BLaER1 treated with 17β-estradiol and CSF1 and Interleukin-3, amounts not matched to agents 10 nM and 100 nM (cell line): ENCODE data around the gene IGSF1.

Source experiments
- H3K27ac ChIP-seq, 11 experiments: shearing (Covaris generic); formaldehyde crosslinking; 2 replicates each; pipeline ENCODE4 v1.8.1; 2022
- H3K27me3 ChIP-seq, 11 experiments: shearing (Covaris generic); formaldehyde crosslinking; 2 replicates each; pipeline ENCODE4 v1.8.1; 2022
- H3K36me3 ChIP-seq, 11 experiments: shearing (Covaris generic); formaldehyde crosslinking; 2 replicates each; pipeline ENCODE4 v1.8.1; 2022
- H3K4me1 ChIP-seq, 10 experiments: shearing (Covaris generic); formaldehyde crosslinking; 2 replicates each; pipeline ENCODE4 v1.8.1; 2022
- H3K4me2 ChIP-seq, 11 experiments: shearing (Covaris generic); formaldehyde crosslinking; 2 replicates each; pipeline ENCODE4 v1.8.1; 2022
- H3K4me3 ChIP-seq, 10 experiments: shearing (Covaris generic); formaldehyde crosslinking; 2 replicates each; pipeline ENCODE4 v1.8.1; 2022
- H3K9ac ChIP-seq, 11 experiments: shearing (Covaris generic); formaldehyde crosslinking; 2 replicates each; pipeline ENCODE4 v1.8.1; 2022
- H3K9me3 ChIP-seq, 11 experiments: shearing (Covaris generic); formaldehyde crosslinking; replicated peaks in 1 of 11; 2 replicates each; pipeline ENCODE4 v1.8.1; 2022
- H4K20me1 ChIP-seq, 11 experiments: shearing (Covaris generic); formaldehyde crosslinking; 2 replicates each; pipeline ENCODE4 v1.8.1; 2022
- Cebpa-rat ChIP-seq, 11 experiments: shearing (Covaris generic); IDR thresholded peaks; 2 replicates each; pipeline ENCODE4 v1.8.1; 2022

The IGSF1 gene

GRCh38 chrX:131305926-131306325, 16.8 kb upstream of the IGSF1 start:
- Histone ChIP-seq H3K4me3 (no peak overlapping the region), H3K9me3 (no peaks in the 10 kb centered on the region; a peak in 1 of 22 replicates), H3K4me1 (0 out of 20 replicates have a peak, but pooled peaks cover 0 to 3% (median 0%) of the 10 kb centered on the region in 10 experiments), H3K27me3 (peaks cover 78 to 98% (median 95%) of the 10 kb centered on the region in 11 experiments), H3K9ac (no peak overlapping the region), H4K20me1 (no peaks in the 10 kb centered on the region), H3K36me3 (no peaks in the 10 kb centered on the region), H3K27ac (no peak overlapping the region), H3K4me2 (no peak overlapping the region)
- no peak for TF ChIP-seq Cebpa-rat (IDR thresholded peaks at IDR 0.05)

- peaks cover 92 to 100% (median 100%) of the 10 kb centered on the region in 11 experiments for H3K27me3 ChIP-seq
- no peaks in the 10 kb centered on the region for H4K20me1 ChIP-seq
- H3K27ac ChIP-seq, result no peak overlapping the region
- no peak overlapping the region for H3K4me2 ChIP-seq
- TF ChIP-seq Cebpa-rat (IDR thresholded peaks at IDR 0.05), result no peak
- H3K4me3 ChIP-seq, result no peak overlapping the region
- H3K9ac ChIP-seq, result no peak overlapping the region
- H3K9me3 ChIP-seq, result no peaks in the 10 kb centered on the region; a peak in 1 of 22 replicates
- no peaks in the 10 kb centered on the region for H3K36me3 ChIP-seq
- no peaks in the 10 kb centered on the region for H3K4me1 ChIP-seq
These were observed 13.6 kb upstream of the IGSF1 start for GRCh38 chrX:131302701-131303100.

- no peaks in the 10 kb centered on the region for H3K36me3 ChIP-seq
- no peak overlapping the region for H3K9ac ChIP-seq
- TF ChIP-seq Cebpa-rat (IDR thresholded peaks at IDR 0.05), result no peak
These were observed 12.0 kb upstream of the IGSF1 start for GRCh38 chrX:131301155-131301554.

GRCh38 chrX:131298846-131299245, 9.7 kb upstream of the IGSF1 start:
- no peak for TF ChIP-seq Cebpa-rat (IDR thresholded peaks at IDR 0.05)
- H3K36me3 ChIP-seq, result no peaks in the 10 kb centered on the region
- no peak overlapping the region for H3K4me2 ChIP-seq
- no peaks in the 10 kb centered on the region for H4K20me1 ChIP-seq
- H3K9ac ChIP-seq, result no peak overlapping the region
- no peak overlapping the region for H3K27ac ChIP-seq
- peaks cover 93 to 100% (median 100%) of the 10 kb centered on the region in 11 experiments for H3K27me3 ChIP-seq
- no peaks in the 10 kb centered on the region for H3K9me3 ChIP-seq
- H3K4me1 ChIP-seq, result no peaks in the 10 kb centered on the region
- no peak overlapping the region for H3K4me3 ChIP-seq

More at GRCh38 chrX:131301155-131301554, 12.0 kb upstream of the IGSF1 start:
- Histone ChIP-seq H3K27ac (no peak overlapping the region), H4K20me1 (no peaks in the 10 kb centered on the region), H3K4me3 (no peak overlapping the region), H3K27me3 (peaks cover 93 to 100% (median 100%) of the 10 kb centered on the region in 11 experiments), H3K9me3 (no peaks in the 10 kb centered on the region; a peak in 1 of 22 replicates), H3K4me1 (no peaks in the 10 kb centered on the region), H3K4me2 (no peak overlapping the region)

GRCh38 chrX:131298036-131298435, 8.9 kb upstream of the IGSF1 start:
- H3K27me3 ChIP-seq, result peaks cover 93 to 100% (median 99%) of the 10 kb centered on the region in 11 experiments
- TF ChIP-seq Cebpa-rat (IDR thresholded peaks at IDR 0.05), result no peak

GRCh38 chrX:131289527-131289926, 421 bp upstream of the IGSF1 start:
- Histone ChIP-seq H3K4me2 (no peak overlapping the region), H3K27me3 (peaks cover 86 to 96% (median 95%) of the 10 kb centered on the region in 11 experiments), H3K4me1 (no peaks in the 10 kb centered on the region), H3K9ac (no peak overlapping the region), H4K20me1 (no peaks in the 10 kb centered on the region; a peak in 3 of 22 replicates), H3K27ac (no peak overlapping the region), H3K9me3 (no peaks in the 10 kb centered on the region; a peak in 2 of 22 replicates), H3K36me3 (no peaks in the 10 kb centered on the region), H3K4me3 (no peak overlapping the region)
- no peak for TF ChIP-seq Cebpa-rat (IDR thresholded peaks at IDR 0.05)

More at GRCh38 chrX:131298036-131298435, 8.9 kb upstream of the IGSF1 start:
- H3K27ac ChIP-seq, result no peak overlapping the region
- no peak overlapping the region for H3K4me2 ChIP-seq
- H3K4me1 ChIP-seq, result no peaks in the 10 kb centered on the region
- H3K9ac ChIP-seq, result no peak overlapping the region
- H4K20me1 ChIP-seq, result no peaks in the 10 kb centered on the region
- no peaks in the 10 kb centered on the region for H3K36me3 ChIP-seq
- H3K4me3 ChIP-seq, result no peak overlapping the region
- no peaks in the 10 kb centered on the region for H3K9me3 ChIP-seq

GRCh38 chrX:131288188-131288587, 918 bp downstream of the IGSF1 start:
- no peak overlapping the region for H3K9ac ChIP-seq
- no peaks in the 10 kb centered on the region for H3K36me3 ChIP-seq
- no peak overlapping the region for H3K27ac ChIP-seq
- H3K9me3 ChIP-seq, result no peaks in the 10 kb centered on the region; a peak in 2 of 22 replicates
- no peak for TF ChIP-seq Cebpa-rat (IDR thresholded peaks at IDR 0.05)
- H3K4me1 ChIP-seq, result no peaks in the 10 kb centered on the region
- H3K27me3 ChIP-seq, result peaks cover 87 to 96% (median 95%) of the 10 kb centered on the region in 11 experiments
- H4K20me1 ChIP-seq, result peaks cover 0 to 5% (median 0%) of the 10 kb centered on the region in 11 experiments; a peak in 3 of 22 replicates
- no peak overlapping the region for H3K4me3 ChIP-seq
- no peak overlapping the region for H3K4me2 ChIP-seq

GRCh38 chrX:131287560-131288179, 1.4 kb downstream of the IGSF1 start:
- H3K27me3 ChIP-seq, result peaks cover 89 to 97% (median 96%) of the 10 kb centered on the region in 11 experiments
- H3K4me1 ChIP-seq, result no peaks in the 10 kb centered on the region
- no peaks in the 10 kb centered on the region; a peak in 2 of 22 replicates for H3K9me3 ChIP-seq
- H3K27ac ChIP-seq, result no peak overlapping the region
- H3K4me3 ChIP-seq, result no peak overlapping the region
- no peak overlapping the region for H3K9ac ChIP-seq
- peaks cover 0 to 7% (median 0%) of the 10 kb centered on the region in 11 experiments; a peak in 3 of 22 replicates for H4K20me1 ChIP-seq
- H3K36me3 ChIP-seq, result no peaks in the 10 kb centered on the region
- no peak for TF ChIP-seq Cebpa-rat (IDR thresholded peaks at IDR 0.05)
- H3K4me2 ChIP-seq, result no peak overlapping the region

GRCh38 chrX:131279617-131280016, 9.5 kb downstream of the IGSF1 start:
- H3K27ac ChIP-seq, result no peak overlapping the region
- no peak for TF ChIP-seq Cebpa-rat (IDR thresholded peaks at IDR 0.05)
- H3K36me3 ChIP-seq, result no peaks in the 10 kb centered on the region
- H3K4me2 ChIP-seq, result no peak overlapping the region
- no peak overlapping the region for H3K4me3 ChIP-seq
- no peak overlapping the region for H3K9ac ChIP-seq
- H4K20me1 ChIP-seq, result peaks cover 0 to 7% (median 0%) of the 10 kb centered on the region in 11 experiments; a peak in 4 of 22 replicates
- no peaks in the 10 kb centered on the region; a peak in 2 of 22 replicates for H3K9me3 ChIP-seq
- peaks cover 97 to 100% (median 100%) of the 10 kb centered on the region in 11 experiments for H3K27me3 ChIP-seq
- H3K4me1 ChIP-seq, result no peaks in the 10 kb centered on the region

- Histone ChIP-seq H3K4me1 (no peaks in the 10 kb centered on the region), H3K4me3 (no peak overlapping the region), H3K36me3 (no peaks in the 10 kb centered on the region), H3K9ac (no peak overlapping the region), H3K4me2 (no peak overlapping the region), H4K20me1 (peaks cover 0 to 7% (median 0%) of the 10 kb centered on the region in 11 experiments; a peak in 4 of 22 replicates), H3K27me3 (peaks cover 99 to 100% (median 100%) of the 10 kb centered on the region in 11 experiments), H3K27ac (no peak overlapping the region), H3K9me3 (no peaks in the 10 kb centered on the region; a peak in 2 of 22 replicates)
- TF ChIP-seq Cebpa-rat (IDR thresholded peaks at IDR 0.05), result no peak
These were observed 9.9 kb downstream of the IGSF1 start for GRCh38 chrX:131279197-131279596.
